Measurements from ENCODE around the gene LARGE1. TPM values are rescaled to one million over a fixed set of nuclear protein-coding genes. Genes with fewer than 3 reads are reported as not detected.

Gene LARGE1
- total and polyA plus RNA-seq, 2 of the 8 experiments (the other 6 are each of a cell fraction or from before 2014, with no cell fraction given), result 43.7 to 83.0 TPM

DNA sequence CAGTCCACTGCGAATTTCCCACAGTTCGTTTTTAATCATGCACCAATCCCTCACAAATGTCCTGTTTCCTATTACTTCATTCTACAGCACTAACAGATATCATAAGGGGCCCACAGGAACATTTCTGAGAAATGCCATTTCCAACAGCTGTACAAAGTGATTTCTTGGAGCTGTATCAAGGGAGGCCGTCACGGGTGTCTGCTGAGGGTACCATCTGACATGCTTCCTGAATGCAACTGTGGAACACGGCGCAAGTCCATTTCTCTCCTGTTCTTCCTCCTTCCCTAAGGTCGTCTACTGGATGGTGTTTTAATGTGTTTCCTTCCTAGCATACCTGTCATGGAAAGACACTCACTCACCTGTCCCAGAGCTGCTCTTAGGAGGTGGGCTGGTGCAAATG is 320.7 kb downstream of the LARGE1 start (continued):
- no peak for TF ChIP-seq RAD21 (IDR thresholded peaks at IDR 0.05 in 1 of 2, conservative IDR thresholded peaks at IDR 0.05 in 1 of 2; ENCODE audit: low read depth in 2 of 2, low read length in 2 of 2)
